SK-N-SH (cell line): ENCODE results near the gene ELAVL4.

Experiments
- EP300 ChIP-seq, 2 experiments: IDR thresholded peaks; 2 replicates each; pipeline versions ENCODE4 v1.4.0 to v1.6.1; 2012; ENCODE audit warnings: borderline replicate concordance in 1 of 2, low read depth in 1 of 2, low read length in 1 of 2
- EZH2phosphoT487 ChIP-seq: fragments of 200-600 bp; sonication (generic); IDR thresholded peaks from 2 replicates; pipeline ENCODE4 v1.6.1; 2017; ENCODE audit warnings: low read depth, mixed run types, mild to moderate bottlenecking, antibody characterized with exemption, moderate library complexity, borderline replicate concordance
- FOXJ3 ChIP-seq: sonication (generic); formaldehyde crosslinking; IDR thresholded peaks from 2 replicates; pipeline ENCODE4 v1.5.1; 2020; ENCODE audit warnings: mild to moderate bottlenecking, missing genetic modification reagents
- FOXM1 ChIP-seq: IDR thresholded peaks from 2 replicates; pipeline ENCODE4 v1.4.0; 2012; ENCODE audit warnings: low read depth, mild to moderate bottlenecking
- JUND ChIP-seq: IDR thresholded peaks from 2 replicates; pipeline ENCODE4 v1.4.0; 2012
- NFIC ChIP-seq: IDR thresholded peaks from 2 replicates; pipeline ENCODE4 v1.4.0; 2012; ENCODE audit warnings: borderline replicate concordance
- NRF1 ChIP-seq: IDR thresholded peaks from 2 replicates; pipeline ENCODE4 v1.6.1; 2012; ENCODE audit warnings: low read depth, mild to moderate bottlenecking, low read length
- POLR2AphosphoS5 ChIP-seq: IDR thresholded peaks from 2 replicates; pipeline ENCODE4 v1.6.1; 2012; ENCODE audit warnings: low read depth, low read length
- RAD21 ChIP-seq: IDR thresholded peaks from 2 replicates; pipeline ENCODE4 v1.6.1; 2012; ENCODE audit warnings: mild to moderate bottlenecking, low read length
- USF2 ChIP-seq: fragments of 150-350 bp; IDR thresholded peaks from 2 replicates; pipeline ENCODE4 v1.6.1; 2017; ENCODE audit warnings: antibody characterized with exemption, low read length, low read depth, borderline replicate concordance
- YY1 ChIP-seq: IDR thresholded peaks from 2 replicates; pipeline ENCODE4 v1.4.0; 2012; ENCODE audit warnings: low read depth, mild to moderate bottlenecking
- TF ChIP-seq, protein P1 (sequence below): fragments of 200-600 bp; sonication (generic); IDR thresholded peaks from 2 replicates; pipeline ENCODE4 v1.6.1; 2017; ENCODE audit warnings: antibody characterized with exemption, mild to moderate bottlenecking, moderate library complexity
- TF ChIP-seq, protein P2 (sequence below): IDR thresholded peaks from 2 replicates; pipeline ENCODE4 v1.6.1; 2012; ENCODE audit warnings: mild to moderate bottlenecking, low read depth, low read length, moderate library complexity

DNA sequence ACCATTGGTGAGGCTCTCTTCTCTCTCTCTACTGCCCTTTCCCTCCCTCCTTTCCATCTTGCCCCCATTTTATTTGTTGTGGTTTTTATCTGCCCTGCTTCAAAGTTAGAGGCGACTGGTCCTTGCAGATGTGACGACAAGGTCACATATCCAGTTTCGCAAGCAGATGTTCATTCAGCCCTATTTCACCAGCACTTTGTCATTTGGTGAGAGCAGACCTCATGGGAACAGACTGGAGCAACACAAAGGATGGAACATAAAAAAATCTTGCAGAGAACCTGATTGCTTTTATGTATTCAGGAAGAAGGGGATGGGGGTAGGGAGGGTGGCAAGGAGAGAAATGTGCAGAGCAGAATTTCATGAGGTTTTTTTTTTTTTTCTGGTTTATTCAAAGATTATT lies 84.3 kb downstream of the ELAVL4 start:
- no peak for TF ChIP-seq EZH2phosphoT487
- TF ChIP-seq FOXM1 = no peak
- TF ChIP-seq, protein P1, sequence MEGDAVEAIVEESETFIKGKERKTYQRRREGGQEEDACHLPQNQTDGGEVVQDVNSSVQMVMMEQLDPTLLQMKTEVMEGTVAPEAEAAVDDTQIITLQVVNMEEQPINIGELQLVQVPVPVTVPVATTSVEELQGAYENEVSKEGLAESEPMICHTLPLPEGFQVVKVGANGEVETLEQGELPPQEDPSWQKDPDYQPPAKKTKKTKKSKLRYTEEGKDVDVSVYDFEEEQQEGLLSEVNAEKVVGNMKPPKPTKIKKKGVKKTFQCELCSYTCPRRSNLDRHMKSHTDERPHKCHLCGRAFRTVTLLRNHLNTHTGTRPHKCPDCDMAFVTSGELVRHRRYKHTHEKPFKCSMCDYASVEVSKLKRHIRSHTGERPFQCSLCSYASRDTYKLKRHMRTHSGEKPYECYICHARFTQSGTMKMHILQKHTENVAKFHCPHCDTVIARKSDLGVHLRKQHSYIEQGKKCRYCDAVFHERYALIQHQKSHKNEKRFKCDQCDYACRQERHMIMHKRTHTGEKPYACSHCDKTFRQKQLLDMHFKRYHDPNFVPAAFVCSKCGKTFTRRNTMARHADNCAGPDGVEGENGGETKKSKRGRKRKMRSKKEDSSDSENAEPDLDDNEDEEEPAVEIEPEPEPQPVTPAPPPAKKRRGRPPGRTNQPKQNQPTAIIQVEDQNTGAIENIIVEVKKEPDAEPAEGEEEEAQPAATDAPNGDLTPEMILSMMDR = no peak
- TF ChIP-seq YY1 = no peak
- no peak for TF ChIP-seq RAD21
- TF ChIP-seq, protein P2, sequence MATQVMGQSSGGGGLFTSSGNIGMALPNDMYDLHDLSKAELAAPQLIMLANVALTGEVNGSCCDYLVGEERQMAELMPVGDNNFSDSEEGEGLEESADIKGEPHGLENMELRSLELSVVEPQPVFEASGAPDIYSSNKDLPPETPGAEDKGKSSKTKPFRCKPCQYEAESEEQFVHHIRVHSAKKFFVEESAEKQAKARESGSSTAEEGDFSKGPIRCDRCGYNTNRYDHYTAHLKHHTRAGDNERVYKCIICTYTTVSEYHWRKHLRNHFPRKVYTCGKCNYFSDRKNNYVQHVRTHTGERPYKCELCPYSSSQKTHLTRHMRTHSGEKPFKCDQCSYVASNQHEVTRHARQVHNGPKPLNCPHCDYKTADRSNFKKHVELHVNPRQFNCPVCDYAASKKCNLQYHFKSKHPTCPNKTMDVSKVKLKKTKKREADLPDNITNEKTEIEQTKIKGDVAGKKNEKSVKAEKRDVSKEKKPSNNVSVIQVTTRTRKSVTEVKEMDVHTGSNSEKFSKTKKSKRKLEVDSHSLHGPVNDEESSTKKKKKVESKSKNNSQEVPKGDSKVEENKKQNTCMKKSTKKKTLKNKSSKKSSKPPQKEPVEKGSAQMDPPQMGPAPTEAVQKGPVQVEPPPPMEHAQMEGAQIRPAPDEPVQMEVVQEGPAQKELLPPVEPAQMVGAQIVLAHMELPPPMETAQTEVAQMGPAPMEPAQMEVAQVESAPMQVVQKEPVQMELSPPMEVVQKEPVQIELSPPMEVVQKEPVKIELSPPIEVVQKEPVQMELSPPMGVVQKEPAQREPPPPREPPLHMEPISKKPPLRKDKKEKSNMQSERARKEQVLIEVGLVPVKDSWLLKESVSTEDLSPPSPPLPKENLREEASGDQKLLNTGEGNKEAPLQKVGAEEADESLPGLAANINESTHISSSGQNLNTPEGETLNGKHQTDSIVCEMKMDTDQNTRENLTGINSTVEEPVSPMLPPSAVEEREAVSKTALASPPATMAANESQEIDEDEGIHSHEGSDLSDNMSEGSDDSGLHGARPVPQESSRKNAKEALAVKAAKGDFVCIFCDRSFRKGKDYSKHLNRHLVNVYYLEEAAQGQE = no peak
- no peak for TF ChIP-seq POLR2AphosphoS5
- TF ChIP-seq NFIC = no peak
- TF ChIP-seq NRF1 = no peak
- TF ChIP-seq FOXJ3 (CRISPR knock-in tag) = no peak
- TF ChIP-seq USF2 = no peak
- no peak for TF ChIP-seq EP300 (IDR thresholded peaks at IDR 0.05; ENCODE audit: borderline replicate concordance in 1 of 2, low read depth in 1 of 2, low read length in 1 of 2)
- no peak for TF ChIP-seq JUND
